ENCODE data around the gene RNF19B.

The RNF19B gene

DNA sequence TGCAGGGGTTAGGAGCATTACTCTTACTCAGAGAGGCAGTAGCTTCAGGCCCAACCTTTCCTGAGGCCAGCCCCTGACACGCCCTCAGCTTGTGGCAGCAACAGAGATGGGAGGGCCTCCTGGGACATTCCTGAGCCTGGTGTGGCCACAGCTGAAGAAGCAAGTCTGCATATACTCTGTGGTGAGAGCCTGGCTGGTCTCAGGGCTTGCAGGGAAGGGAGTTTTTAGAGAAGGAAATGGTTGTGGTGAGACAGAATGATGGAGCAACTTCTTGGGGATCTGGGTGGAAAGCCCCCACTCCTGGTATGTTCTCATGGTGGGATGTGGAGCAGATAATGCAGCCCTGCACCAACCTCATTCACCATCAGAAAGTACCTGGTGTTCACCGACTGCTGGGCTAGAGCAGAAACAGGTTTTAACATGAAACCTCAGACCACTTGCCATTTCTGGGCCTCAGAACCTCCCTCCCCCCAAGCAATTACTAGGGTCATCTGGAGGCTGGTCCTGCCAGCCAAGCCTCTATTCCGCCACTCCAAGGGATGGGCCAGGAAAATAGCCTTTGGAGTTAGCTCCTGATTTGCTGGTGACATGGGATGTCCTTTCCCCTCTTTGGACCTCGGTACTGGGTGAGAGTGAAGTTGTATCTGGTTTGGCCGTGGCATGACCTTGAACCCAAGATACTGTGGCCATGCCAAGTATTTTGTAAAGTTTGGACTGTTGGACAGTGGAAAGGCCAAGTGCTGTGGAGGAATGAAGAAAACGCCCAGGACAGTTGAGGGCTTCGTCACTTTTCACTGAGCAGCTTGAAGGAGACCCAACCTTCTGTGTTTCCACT, 28.1 kb upstream of the RNF19B start:
- in situ Hi-C loops (cut with MboI; ENCODE audit: low pct_unique_long_range_greater_than_20kb, low sequenced_read_pairs, unreplicated experiment), result no loop called here
- peak; percentile 74 for DNase-seq (ENCODE audit: low spot score)
- TF ChIP-seq, protein P1, sequence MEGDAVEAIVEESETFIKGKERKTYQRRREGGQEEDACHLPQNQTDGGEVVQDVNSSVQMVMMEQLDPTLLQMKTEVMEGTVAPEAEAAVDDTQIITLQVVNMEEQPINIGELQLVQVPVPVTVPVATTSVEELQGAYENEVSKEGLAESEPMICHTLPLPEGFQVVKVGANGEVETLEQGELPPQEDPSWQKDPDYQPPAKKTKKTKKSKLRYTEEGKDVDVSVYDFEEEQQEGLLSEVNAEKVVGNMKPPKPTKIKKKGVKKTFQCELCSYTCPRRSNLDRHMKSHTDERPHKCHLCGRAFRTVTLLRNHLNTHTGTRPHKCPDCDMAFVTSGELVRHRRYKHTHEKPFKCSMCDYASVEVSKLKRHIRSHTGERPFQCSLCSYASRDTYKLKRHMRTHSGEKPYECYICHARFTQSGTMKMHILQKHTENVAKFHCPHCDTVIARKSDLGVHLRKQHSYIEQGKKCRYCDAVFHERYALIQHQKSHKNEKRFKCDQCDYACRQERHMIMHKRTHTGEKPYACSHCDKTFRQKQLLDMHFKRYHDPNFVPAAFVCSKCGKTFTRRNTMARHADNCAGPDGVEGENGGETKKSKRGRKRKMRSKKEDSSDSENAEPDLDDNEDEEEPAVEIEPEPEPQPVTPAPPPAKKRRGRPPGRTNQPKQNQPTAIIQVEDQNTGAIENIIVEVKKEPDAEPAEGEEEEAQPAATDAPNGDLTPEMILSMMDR (IDR thresholded peaks at IDR 0.05; ENCODE audit: extremely low read depth, insufficient read depth, missing control alignments), result no peak

DNA sequence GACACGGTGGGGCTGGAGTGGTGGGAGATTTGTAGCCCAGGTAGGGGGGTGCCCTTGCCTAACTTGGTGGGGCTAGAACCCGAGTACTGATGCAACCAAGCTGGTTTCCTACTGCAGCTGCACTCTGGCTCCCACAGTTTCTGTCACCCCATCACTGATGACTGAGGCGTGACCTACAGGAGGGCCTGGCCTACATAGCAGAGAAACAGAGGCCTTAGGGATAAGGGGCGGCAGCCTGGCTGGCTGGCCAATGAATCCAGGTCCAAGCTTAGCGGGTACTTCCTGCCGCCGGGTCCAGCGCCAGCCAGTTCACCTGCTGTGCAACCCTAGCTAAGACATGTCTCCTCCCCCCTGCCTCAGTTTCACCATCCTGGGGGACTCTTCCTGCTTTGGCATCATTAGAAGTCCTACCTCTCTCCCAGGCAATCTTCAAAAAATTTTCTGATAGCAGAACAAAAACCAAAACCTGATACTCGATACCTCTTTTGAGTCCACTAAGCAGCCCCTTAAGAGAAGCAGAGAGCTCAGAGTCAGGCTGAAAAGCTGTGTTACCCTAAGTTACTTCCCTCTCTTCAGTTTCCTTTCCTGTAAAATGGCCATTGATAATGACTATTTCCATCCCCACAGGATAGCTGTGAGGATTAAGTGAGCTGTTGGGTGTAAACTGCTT, 27.3 kb upstream of the RNF19B start:
- no peak for DNase-seq (ENCODE audit: low spot score)
- TF ChIP-seq, protein P1 (IDR thresholded peaks at IDR 0.05; ENCODE audit: extremely low read depth, insufficient read depth, missing control alignments), result no peak
- in situ Hi-C loops (cut with MboI; ENCODE audit: low pct_unique_long_range_greater_than_20kb, low sequenced_read_pairs, unreplicated experiment), result no loop called here

DNA sequence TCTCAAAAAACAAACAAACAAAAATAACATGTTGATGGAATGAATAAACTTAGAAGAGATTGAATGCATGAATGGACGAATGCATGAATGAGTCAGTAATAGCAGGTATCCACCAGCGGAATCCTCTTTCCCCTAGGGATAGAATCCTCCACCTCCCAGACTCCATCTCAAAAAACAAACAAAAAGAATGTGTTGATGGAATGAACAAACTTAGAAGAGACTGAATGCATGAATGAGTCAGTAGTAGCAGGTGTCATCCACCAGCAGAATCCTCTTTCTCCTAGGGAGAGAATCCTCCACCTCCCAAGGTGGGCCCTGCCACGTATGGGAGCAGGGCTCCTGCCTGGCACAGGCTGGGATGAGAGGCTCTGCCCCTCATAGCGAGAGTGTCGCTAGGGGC, 26.8 kb upstream of the RNF19B start:
- in situ Hi-C loops (cut with MboI; ENCODE audit: low pct_unique_long_range_greater_than_20kb, low sequenced_read_pairs, unreplicated experiment), result no loop called here
- TF ChIP-seq, protein P1 (IDR thresholded peaks at IDR 0.05; ENCODE audit: extremely low read depth, insufficient read depth, missing control alignments), result no peak
- no peak for DNase-seq (ENCODE audit: low spot score)

DNA sequence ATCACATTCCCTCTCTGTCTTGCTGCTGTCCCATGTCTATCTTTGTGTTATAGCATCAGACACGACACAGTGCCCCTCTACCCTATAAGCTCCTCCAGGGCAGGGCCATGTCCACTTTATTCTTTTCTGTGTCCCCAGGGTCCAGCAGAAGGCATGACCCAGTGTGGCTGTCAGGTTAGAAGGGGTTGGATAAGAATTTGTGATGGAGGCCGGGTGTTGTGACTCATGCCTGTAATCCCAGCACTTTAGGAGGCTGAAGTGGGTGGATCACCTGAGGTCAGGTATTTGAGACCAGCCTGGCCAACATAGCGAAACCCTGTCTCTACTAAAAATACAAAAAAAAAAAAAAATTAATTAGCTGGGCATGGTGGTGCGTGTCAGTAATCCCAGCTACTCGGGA, 26.3 kb upstream of the RNF19B start:
- in situ Hi-C loops (cut with MboI; ENCODE audit: low pct_unique_long_range_greater_than_20kb, low sequenced_read_pairs, unreplicated experiment), result no loop called here
- DNase-seq (ENCODE audit: low spot score), result no peak
- TF ChIP-seq, protein P1 (IDR thresholded peaks at IDR 0.05; ENCODE audit: extremely low read depth, insufficient read depth, missing control alignments), result no peak

DNA sequence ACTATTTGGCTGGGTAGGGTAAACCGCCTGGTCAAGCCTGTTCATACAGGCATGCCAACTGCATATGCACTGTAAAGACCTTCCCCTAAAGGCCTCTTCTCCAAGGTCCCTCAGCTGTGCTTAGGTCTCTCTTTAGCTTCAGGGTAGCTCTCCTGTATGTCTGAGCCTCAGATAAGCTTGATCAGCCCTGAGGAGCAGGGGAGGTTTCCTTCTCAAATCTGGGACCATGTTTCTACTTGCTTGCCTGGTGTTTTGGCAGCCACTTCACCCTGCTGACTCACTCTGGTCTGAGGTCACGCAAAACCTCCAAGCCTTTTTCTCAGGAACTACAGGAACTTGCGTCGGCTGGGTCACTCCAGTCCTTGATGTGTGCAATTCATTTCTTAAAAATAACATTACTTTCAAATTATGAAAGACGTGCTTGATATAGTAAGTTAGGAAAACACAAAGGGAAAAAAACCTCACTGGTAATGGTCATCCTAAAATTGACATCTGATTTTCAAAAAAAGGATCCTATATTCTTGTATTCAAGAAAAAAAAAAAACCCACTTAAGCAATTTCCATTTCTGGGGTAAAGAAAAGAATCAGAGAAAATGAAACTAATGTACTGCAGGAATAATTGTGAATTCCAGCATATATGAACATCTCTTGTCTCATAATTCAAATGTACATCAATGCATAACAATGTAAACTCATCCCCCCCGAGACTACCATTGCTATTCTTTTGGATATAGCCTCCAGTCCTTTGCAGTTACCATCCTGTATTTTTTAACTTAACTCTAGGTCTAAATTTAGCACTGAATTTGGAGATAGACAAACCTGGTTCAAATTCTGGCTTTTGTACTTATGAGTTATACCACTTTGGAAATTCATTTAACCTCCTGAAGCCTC, 24.8 kb upstream of the RNF19B start:
- DNase-seq (ENCODE audit: low spot score), result no peak
- TF ChIP-seq, protein P1 (IDR thresholded peaks at IDR 0.05; ENCODE audit: extremely low read depth, insufficient read depth, missing control alignments), result no peak
- in situ Hi-C loops (cut with MboI; ENCODE audit: low pct_unique_long_range_greater_than_20kb, low sequenced_read_pairs, unreplicated experiment), result no loop called here

DNA sequence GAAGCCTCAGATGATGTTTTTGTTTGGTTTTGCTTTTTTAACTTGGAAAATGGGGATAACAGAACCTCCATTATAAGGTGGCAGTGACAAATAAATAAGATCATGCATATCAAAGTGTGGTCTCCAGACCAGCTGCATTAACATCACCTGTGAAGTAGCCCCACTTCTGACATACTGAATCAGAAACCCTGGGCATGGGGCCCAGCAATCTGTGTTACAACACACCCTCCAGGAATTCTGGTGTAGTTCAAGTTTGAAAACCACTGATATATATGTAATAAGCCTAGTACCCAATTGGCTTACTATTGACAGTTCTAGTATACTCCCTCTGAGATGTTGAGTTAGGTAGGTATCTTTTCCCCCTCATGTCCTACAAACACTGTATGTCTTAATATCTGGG, 24.1 kb upstream of the RNF19B start:
- TF ChIP-seq, protein P1 (IDR thresholded peaks at IDR 0.05; ENCODE audit: extremely low read depth, insufficient read depth, missing control alignments), result no peak
- in situ Hi-C loops (cut with MboI; ENCODE audit: low pct_unique_long_range_greater_than_20kb, low sequenced_read_pairs, unreplicated experiment), result no loop called here
- no peak for DNase-seq (ENCODE audit: low spot score)
